ENCODE measurements around the gene COL9A3.
A peak's percentile ranks its signal among the peaks of the same experiment; 100 is the strongest.

The COL9A3 gene

GRCh38 chr20:62816884-62817873 is at the start of gene COL9A3:
Gene COL9A3 (plus strand): TSS chr20:62817050. CDS start chr20:62817065, 15 bp downstream.
- DNase-seq (ENCODE audit: low spot score): peak; percentile 83

GRCh38 chr20:62768234-62768546 is 48.7 kb upstream of the COL9A3 start:
- DNase-seq (ENCODE audit: low spot score): no peak

- DNase-seq (ENCODE audit: low spot score): no peak
Measured at GRCh38 chr20:62768551-62769287, 48.1 kb upstream of the COL9A3 start.

- DNase-seq (ENCODE audit: low spot score): no peak
Measured at GRCh38 chr20:62769346-62770071, 47.3 kb upstream of the COL9A3 start.

- no peak for DNase-seq (ENCODE audit: low spot score)
Measured at GRCh38 chr20:62770111-62770910, 46.5 kb upstream of the COL9A3 start.

- DNase-seq (ENCODE audit: low spot score): no peak
Measured at GRCh38 chr20:62770916-62771315, 45.9 kb upstream of the COL9A3 start.

- no peak for DNase-seq (ENCODE audit: low spot score)
Measured at GRCh38 chr20:62771396-62772102, 45.3 kb upstream of the COL9A3 start.

GRCh38 chr20:62772103-62772611 is 44.7 kb upstream of the COL9A3 start:
- no peak for DNase-seq (ENCODE audit: low spot score)

- no peak for DNase-seq (ENCODE audit: low spot score)
Measured at GRCh38 chr20:62772619-62772989, 44.2 kb upstream of the COL9A3 start.

GRCh38 chr20:62772990-62773844 is 43.6 kb upstream of the COL9A3 start:
- DNase-seq (ENCODE audit: low spot score): no peak

GRCh38 chr20:62773845-62774714 is 42.8 kb upstream of the COL9A3 start:
- DNase-seq (ENCODE audit: low spot score): no peak

- DNase-seq (ENCODE audit: low spot score): no peak
Measured at GRCh38 chr20:62774762-62775161, 42.1 kb upstream of the COL9A3 start.

GRCh38 chr20:62775206-62775605 is 41.6 kb upstream of the COL9A3 start:
- no peak for DNase-seq (ENCODE audit: low spot score)

GRCh38 chr20:62776035-62776691 is 40.7 kb upstream of the COL9A3 start:
- DNase-seq (ENCODE audit: low spot score): no peak

- DNase-seq (ENCODE audit: low spot score): no peak
Measured at GRCh38 chr20:62776692-62777527, 39.9 kb upstream of the COL9A3 start.

- DNase-seq (ENCODE audit: low spot score): no peak
Measured at GRCh38 chr20:62777528-62777830, 39.4 kb upstream of the COL9A3 start.

- no peak for DNase-seq (ENCODE audit: low spot score)
Measured at GRCh38 chr20:62778058-62778457, 38.8 kb upstream of the COL9A3 start.

Measured in putamen (tissue), 1 donor.